NCI-H1092 (cell line): ENCODE results near the gene AEBP1.
A peak's percentile ranks its signal among the peaks of the same experiment; 100 is the strongest.
"Not testable (repeated sequence)": the region's sequence is repeated elsewhere in the genome, so short reads cannot be mapped to it uniquely, and the experiment has no call there.

Source experiments
- DNase-seq: peaks from one replicate; lab custom pipeline; 2025; lab: John Stamatoyannopoulos, UW

Gene AEBP1

GRCh38 chr7:44117801-44118429 is 13.8 kb downstream of the AEBP1 start:
- DNase-seq: no peak

- DNase-seq: no peak
Measured at GRCh38 chr7:44119829-44120380, 15.8 kb downstream of the AEBP1 start.

- DNase-seq: no peak
Measured at GRCh38 chr7:44120395-44120794, 16.2 kb downstream of the AEBP1 start.

- DNase-seq: no peak
Measured at GRCh38 chr7:44121761-44122420, 17.7 kb downstream of the AEBP1 start.

GRCh38 chr7:44122529-44122928 is 18.4 kb downstream of the AEBP1 start:
- DNase-seq: no peak

GRCh38 chr7:44123190-44124003 is 19.3 kb downstream of the AEBP1 start, which contains the start of gene POLD2:
POLD2 (minus strand) TSS chr7:44123548; CDS start chr7:44122053, 1,495 bp downstream.
- peak; percentile 98 for DNase-seq

GRCh38 chr7:44124822-44125202 is 20.7 kb downstream of the AEBP1 start:
- DNase-seq: no peak

GRCh38 chr7:44126574-44126973 is 22.4 kb downstream of the AEBP1 start:
- not testable (repeated sequence) for DNase-seq

GRCh38 chr7:44127161-44127560 is 23.0 kb downstream of the AEBP1 start:
- no peak for DNase-seq

GRCh38 chr7:44128721-44129582 is 24.8 kb downstream of the AEBP1 start:
- no peak for DNase-seq

- DNase-seq: peak; percentile 16
Measured at GRCh38 chr7:44131173-44132029, 27.3 kb downstream of the AEBP1 start.

GRCh38 chr7:44132039-44132438 is 27.9 kb downstream of the AEBP1 start:
- DNase-seq: no peak

GRCh38 chr7:44133295-44133694 is 29.1 kb downstream of the AEBP1 start:
- no peak for DNase-seq

- DNase-seq: no peak
Measured at GRCh38 chr7:44134943-44135628, 30.9 kb downstream of the AEBP1 start.

GRCh38 chr7:44136731-44137130 is 32.6 kb downstream of the AEBP1 start:
- DNase-seq: no peak

GRCh38 chr7:44138698-44139097 is 34.6 kb downstream of the AEBP1 start:
- no peak for DNase-seq

- no peak for DNase-seq
Measured at GRCh38 chr7:44139311-44140010, 35.3 kb downstream of the AEBP1 start.

GRCh38 chr7:44140341-44140740 is 36.2 kb downstream of the AEBP1 start:
- DNase-seq: no peak

GRCh38 chr7:44141221-44141850 is 37.2 kb downstream of the AEBP1 start, which contains the start of gene MYL7:
MYL7 (minus strand) TSS chr7:44141332; CDS start chr7:44141305, 27 bp downstream.
- no peak for DNase-seq
